SK-N-MC (cell line): ENCODE results near the gene MAGI2.

Source experiments
- EZH2 ChIP-seq: fragments of 200-600 bp; sonication (generic); IDR thresholded peaks from one replicate; pipeline ENCODE4 v1.6.1; 2017; ENCODE audit warnings: antibody characterized with exemption
- FOXP2 ChIP-seq: optimal IDR thresholded peaks from 2 replicates; pipeline ENCODE3; 2011; ENCODE audit warnings: mild to moderate bottlenecking, moderate library complexity; ENCODE audit not compliant: insufficient read depth; ENCODE audit errors: extremely low read length, control extremely low read depth
- POLR2AphosphoS5 ChIP-seq: IDR thresholded peaks from 2 replicates; pipeline ENCODE4 v1.6.1; 2012; ENCODE audit warnings: mild to moderate bottlenecking, low read depth, low read length, borderline replicate concordance

DNA sequence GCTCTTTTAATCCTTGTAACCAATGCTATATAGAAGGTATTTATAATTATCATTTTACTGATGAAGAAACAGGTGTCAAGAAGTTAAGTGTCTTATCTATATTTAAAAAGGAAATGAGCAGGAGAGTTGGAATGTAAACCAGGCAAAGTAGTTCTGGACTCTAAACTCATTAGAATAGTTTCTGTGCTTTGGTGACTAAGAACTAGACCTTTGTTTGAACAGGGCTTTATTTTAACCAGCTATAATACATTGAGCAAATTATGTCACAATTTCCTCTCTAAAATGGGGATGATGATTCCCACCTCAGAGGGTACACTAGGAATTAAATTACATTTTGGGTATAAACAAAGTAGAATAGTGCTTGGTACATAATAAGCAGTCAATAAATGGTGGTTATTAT, 236.0 kb downstream of the MAGI2 start:
- TF ChIP-seq POLR2AphosphoS5: no peak
- TF ChIP-seq EZH2: no peak
- TF ChIP-seq FOXP2: no peak
